Measurements from ENCODE around the gene GPRC5B.

DNA sequence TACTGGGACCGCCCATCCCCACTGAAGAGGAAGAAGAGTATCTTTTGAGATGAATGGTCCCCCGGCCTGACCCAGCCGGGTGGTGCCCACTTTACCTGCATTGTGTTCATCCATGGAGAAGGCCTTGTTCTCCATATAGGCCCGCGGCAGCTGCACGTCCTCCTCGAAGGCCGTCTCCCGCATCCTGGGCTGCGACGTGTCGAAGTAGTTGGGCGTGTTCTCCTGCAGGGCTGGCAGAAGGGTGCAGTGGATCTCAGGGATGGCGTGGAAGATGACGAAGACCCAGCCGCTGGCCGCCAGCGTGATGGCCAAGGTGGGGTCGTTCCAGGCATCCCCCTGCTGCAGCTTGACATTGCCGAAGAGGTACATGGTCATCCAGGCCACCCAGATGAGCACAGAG is 12.9 kb downstream of the GPRC5B start:
- TF ChIP-seq, protein P1, sequence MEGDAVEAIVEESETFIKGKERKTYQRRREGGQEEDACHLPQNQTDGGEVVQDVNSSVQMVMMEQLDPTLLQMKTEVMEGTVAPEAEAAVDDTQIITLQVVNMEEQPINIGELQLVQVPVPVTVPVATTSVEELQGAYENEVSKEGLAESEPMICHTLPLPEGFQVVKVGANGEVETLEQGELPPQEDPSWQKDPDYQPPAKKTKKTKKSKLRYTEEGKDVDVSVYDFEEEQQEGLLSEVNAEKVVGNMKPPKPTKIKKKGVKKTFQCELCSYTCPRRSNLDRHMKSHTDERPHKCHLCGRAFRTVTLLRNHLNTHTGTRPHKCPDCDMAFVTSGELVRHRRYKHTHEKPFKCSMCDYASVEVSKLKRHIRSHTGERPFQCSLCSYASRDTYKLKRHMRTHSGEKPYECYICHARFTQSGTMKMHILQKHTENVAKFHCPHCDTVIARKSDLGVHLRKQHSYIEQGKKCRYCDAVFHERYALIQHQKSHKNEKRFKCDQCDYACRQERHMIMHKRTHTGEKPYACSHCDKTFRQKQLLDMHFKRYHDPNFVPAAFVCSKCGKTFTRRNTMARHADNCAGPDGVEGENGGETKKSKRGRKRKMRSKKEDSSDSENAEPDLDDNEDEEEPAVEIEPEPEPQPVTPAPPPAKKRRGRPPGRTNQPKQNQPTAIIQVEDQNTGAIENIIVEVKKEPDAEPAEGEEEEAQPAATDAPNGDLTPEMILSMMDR (IDR thresholded peaks at IDR 0.05) = no peak
- TF ChIP-seq ZFX (IDR thresholded peaks at IDR 0.05; ENCODE audit: borderline replicate concordance) = no peak
